Smooth muscle cell (in vitro differentiated cells): Measurements from ENCODE around the gene VNN1. TPM values are rescaled to one million over a fixed set of nuclear protein-coding genes. Genes with fewer than 3 reads are reported as not detected.
A peak's percentile ranks its signal among the peaks of the same experiment; 100 is the strongest.

Experiments used
- DNase-seq: peaks from one replicate; lab custom pipeline; 2025; ENCODE audit not compliant: unreplicated experiment; lab: John Stamatoyannopoulos, UW
- H2AFZ ChIP-seq: fragments of 200-600 bp; sonication (generic); 2 replicates; pipeline ENCODE4 v1.6.0; 2016; ENCODE audit warnings: antibody characterized with exemption, low read depth, mild to moderate bottlenecking
- H3F3A ChIP-seq: fragments of 200-600 bp; sonication (generic); 2 replicates; pipeline ENCODE4 v1.6.0; 2017; ENCODE audit warnings: antibody characterized with exemption, low read depth
- H3K27ac ChIP-seq: fragments of 200-600 bp; sonication (generic); 2 replicates; pipeline ENCODE4 v1.5.1; 2016; ENCODE audit warnings: low read depth, mild to moderate bottlenecking
- H3K27me3 ChIP-seq: fragments of 200-600 bp; sonication (generic); 2 replicates; pipeline ENCODE4 v1.6.1; 2016; ENCODE audit warnings: low read depth, mild to moderate bottlenecking
- H3K36me3 ChIP-seq: fragments of 200-600 bp; sonication (generic); 2 replicates; pipeline ENCODE4 v1.5.1; 2016; ENCODE audit warnings: low read depth
- H3K4me1 ChIP-seq: fragments of 200-600 bp; sonication (generic); 2 replicates; pipeline ENCODE4 v1.5.1; 2016; ENCODE audit warnings: low read depth
- H3K4me2 ChIP-seq: fragments of 200-600 bp; sonication (generic); 2 replicates; pipeline ENCODE4 v1.6.0; 2016; ENCODE audit warnings: mild to moderate bottlenecking
- H3K4me3 ChIP-seq: fragments of 200-600 bp; sonication (generic); 2 replicates; pipeline ENCODE4 v1.5.1; 2016; ENCODE audit warnings: mild to moderate bottlenecking
- H3K79me2 ChIP-seq: fragments of 200-600 bp; sonication (generic); 2 replicates; pipeline ENCODE4 v1.6.0; 2016; ENCODE audit warnings: low read depth, mild to moderate bottlenecking
- H3K9ac ChIP-seq: fragments of 200-600 bp; sonication (generic); 2 replicates; pipeline ENCODE4 v1.6.0; 2016; ENCODE audit warnings: low read depth
- H3K9me3 ChIP-seq: fragments of 200-600 bp; sonication (generic); replicated peaks from 2 replicates; pipeline ENCODE4 v1.5.1; 2016; ENCODE audit warnings: low read depth
- H4K20me1 ChIP-seq: fragments of 200-600 bp; sonication (generic); 2 replicates; pipeline ENCODE4 v1.6.0; 2016; ENCODE audit warnings: low read depth
- CTCF ChIP-seq: fragments of 200-600 bp; sonication (generic); IDR thresholded peaks from 2 replicates; pipeline ENCODE4 v1.5.1; 2017; ENCODE audit warnings: borderline replicate concordance, mild to moderate bottlenecking, antibody characterized with exemption; ENCODE audit not compliant: insufficient read depth, poor library complexity, severe bottlenecking
- WGBS: methylation state at CpG from one replicate; pipeline ENCODE4 v1.1.7; 2016; ENCODE audit warnings: low lambda C conversion rate; 5-methylcytosine and 5-hydroxymethylcytosine counted together
- polyA plus RNA-seq: library from polyadenylated mRNA; unstranded; fragments of >200 nt; fragmentation: Nextera tagmentation; extraction: Ambion mirVana; gene quantifications from 2 replicates; pipeline ENCODE4 v1.2.1, GENCODE V29; 2016
- total RNA-seq: library from RNA; depleted of rRNA; stranded (reverse); fragments of >200 nt; gene quantifications from 2 replicates; pipeline ENCODE4 v1.2.3, GENCODE V29; 2014

The VNN1 gene
- total and polyA plus RNA-seq, 2 experiments from 2014 or later: 0.22 to 0.99 TPM

GRCh38 chr6:132690678-132691077 lies 23.2 kb downstream of the VNN1 start:
- Histone ChIP-seq H3K4me1 (no peaks in the 10 kb centered on the region), H3K36me3 (no peaks in the 10 kb centered on the region), H3K4me3 (no peak overlapping the region), H2AFZ (no peak overlapping the region), H3F3A (no peaks in the 10 kb centered on the region), H3K27ac (no peak overlapping the region), H4K20me1 (no peaks in the 10 kb centered on the region), H3K4me2 (no peak overlapping the region), H3K9me3 (no peaks in the 10 kb centered on the region), H3K9ac (no peak overlapping the region), H3K27me3 (no peaks in the 10 kb centered on the region), H3K79me2 (no peaks in the 10 kb centered on the region)
- no peak for TF ChIP-seq CTCF
- WGBS: 89% methylated on average over 4 of the region's 4 CpGs
- DNase-seq: no peak

GRCh38 chr6:132687306-132687705 lies 26.5 kb downstream of the VNN1 start:
- Histone ChIP-seq H3K36me3 (no peaks in the 10 kb centered on the region), H3K4me2 (peak overlapping the region; percentile 74), H3K4me1 (peaks cover 10% of the 10 kb centered on the region), H3K9ac (peak overlapping the region; percentile 63), H3K79me2 (no peaks in the 10 kb centered on the region), H3F3A (no peaks in the 10 kb centered on the region), H3K9me3 (no peaks in the 10 kb centered on the region), H3K27me3 (no peaks in the 10 kb centered on the region), H4K20me1 (no peaks in the 10 kb centered on the region), H2AFZ (peak overlapping the region; percentile 88), H3K27ac (peak overlapping the region; percentile 89), H3K4me3 (no peak overlapping the region)
- no peak for TF ChIP-seq CTCF
- 48% methylated on average over 5 of the region's 5 CpGs for WGBS
- no peak for DNase-seq

- Histone ChIP-seq H3K4me2 (peak overlapping the region; percentile 74), H3K9me3 (no peaks in the 10 kb centered on the region), H3K4me3 (no peak overlapping the region), H3K79me2 (no peaks in the 10 kb centered on the region), H3K27me3 (no peaks in the 10 kb centered on the region), H4K20me1 (no peaks in the 10 kb centered on the region), H3F3A (no peaks in the 10 kb centered on the region), H3K4me1 (peaks cover 10% of the 10 kb centered on the region), H3K27ac (peak overlapping the region; percentile 89), H3K36me3 (no peaks in the 10 kb centered on the region), H2AFZ (peak overlapping the region; percentile 88), H3K9ac (peak overlapping the region; percentile 34)
- no peak for DNase-seq
- TF ChIP-seq CTCF: no peak
- 96% methylated on average over 3 of the region's 3 CpGs for WGBS
Measured at GRCh38 chr6:132686531-132686930, 27.3 kb downstream of the VNN1 start.

- Histone ChIP-seq H3K9me3 (no peaks in the 10 kb centered on the region), H3K27me3 (no peaks in the 10 kb centered on the region), H3K4me1 (peaks cover 10% of the 10 kb centered on the region), H3K9ac (no peak overlapping the region), H3K4me3 (no peak overlapping the region), H3F3A (no peaks in the 10 kb centered on the region), H3K79me2 (no peaks in the 10 kb centered on the region), H2AFZ (no peak overlapping the region), H4K20me1 (no peaks in the 10 kb centered on the region), H3K27ac (peak overlapping the region; percentile 82), H3K4me2 (peak overlapping the region; percentile 65), H3K36me3 (no peaks in the 10 kb centered on the region)
- 94% methylated on average over 3 of the region's 3 CpGs for WGBS
- no peak for TF ChIP-seq CTCF
- DNase-seq: no peak
Measured at GRCh38 chr6:132685009-132685408, 28.8 kb downstream of the VNN1 start.
